K562 (cell line): ENCODE measurements around the gene STK26. TPM values are rescaled to one million over a fixed set of nuclear protein-coding genes. Genes with fewer than 3 reads are reported as not detected.
A peak's percentile ranks its signal among the peaks of the same experiment; 100 is the strongest.

Experiments
- ARNT ChIP-seq, 2 experiments: fragments of 450-650 bp; IDR thresholded peaks; 2 replicates each; pipeline ENCODE4 v1.6.1; 2016; ENCODE audit warnings: mild to moderate bottlenecking in 1 of 2
- ATF1 ChIP-seq, 2 experiments: fragments of 450-650 bp in 1 of 2; IDR thresholded peaks; 2 replicates each; pipeline ENCODE4 v1.6.1; 2016; ENCODE audit warnings: missing compliant biosample characterization in 1 of 2, missing genetic modification characterization in 1 of 2
- CEBPB ChIP-seq: fragments of 450-650 bp; IDR thresholded peaks from 2 replicates; pipeline ENCODE4 v1.6.1; 2016; ENCODE audit warnings: missing genetic modification characterization, missing compliant biosample characterization
- ELK3 ChIP-seq: fragments of 450-650 bp; formaldehyde crosslinking; IDR thresholded peaks from 2 replicates; pipeline ENCODE4 v1.4.0; 2020; ENCODE audit warnings: mild to moderate bottlenecking
- FOXJ3 ChIP-seq: sonication (generic); formaldehyde crosslinking; IDR thresholded peaks from 2 replicates; pipeline ENCODE4 v1.4.0; 2020; ENCODE audit warnings: mild to moderate bottlenecking, missing genetic modification reagents
- HEY1 ChIP-seq: fragments of 250-450 bp; sonication (Bioruptor Pico); IDR thresholded peaks from 2 replicates; pipeline ENCODE4 v1.5.0; 2020; ENCODE audit warnings: mild to moderate bottlenecking, moderate library complexity, borderline replicate concordance
- HNRNPL ChIP-seq: fragments of 200-400 bp; formaldehyde crosslinking; IDR thresholded peaks from 2 replicates; pipeline ENCODE4 v1.6.1; 2017; ENCODE audit warnings: low read depth, mild to moderate bottlenecking, low read length
- SOX6 ChIP-seq: fragments of 450-650 bp; IDR thresholded peaks from 2 replicates; pipeline ENCODE4 v1.6.1; 2014; ENCODE audit warnings: mild to moderate bottlenecking
- STAT5A ChIP-seq: IDR thresholded peaks from 2 replicates; pipeline ENCODE4 v1.6.1; 2012; ENCODE audit warnings: low read length, inconsistent platforms, borderline replicate concordance
- TRIM24 ChIP-seq, 2 experiments: fragments of 450-650 bp; IDR thresholded peaks; 2 replicates each; pipeline ENCODE4 v1.6.1; 2016
- ZNF274 ChIP-seq: IDR thresholded peaks from 2 replicates; pipeline ENCODE4 v1.6.1; 2011; ENCODE audit warnings: low read depth, mild to moderate bottlenecking, low read length, moderate library complexity, borderline replicate concordance
- polyA plus RNA-seq, 8 experiments: library from polyadenylated mRNA; depleted of rRNA in 4 of 8; stranded (reverse) in 5 of 8; unstranded in 3 of 8; fragments of >200 nt; fragmentation: Nextera tagmentation in 2 of 8; fragmentation: Illumina TruSeq in 1 of 8; extraction: Ambion mirVana in 2 of 8; extraction: Trizol in 1 of 8; gene quantifications; 2 replicates each; pipeline versions ENCODE4 v1.2.1 to v1.2.3, GENCODE V29; 2011 to 2014; ENCODE audit warnings: inconsistent platforms in 1 of 8, missing spikeins in 1 of 8
- total RNA-seq, 7 experiments: library from RNA; depleted of rRNA in 6 of 7; stranded (reverse); fragments of >200 nt in 6 of 7; fragmentation: Illumina TruSeq in 2 of 7; extraction: Trizol in 2 of 7; gene quantifications; 2 replicates each; pipeline versions ENCODE4 v1.2.1 to v1.2.3, GENCODE V29; 2011 to 2021; ENCODE audit warnings: low replicate concordance in 1 of 7
- TF ChIP-seq, protein P1 (sequence below): fragments of 450-650 bp; formaldehyde crosslinking; IDR thresholded peaks from 2 replicates; pipeline ENCODE4 v1.4.0; 2022; ENCODE audit warnings: missing genetic modification characterization
- TF ChIP-seq, protein P2 (sequence below), 2 experiments: fragments of 450-650 bp; IDR thresholded peaks; 2 replicates each; pipeline ENCODE4 v1.6.1; 2016; ENCODE audit warnings: mild to moderate bottlenecking in 2 of 2, borderline replicate concordance in 1 of 2, low read depth in 1 of 2, moderate library complexity in 1 of 2
- TF ChIP-seq, protein P3 (sequence below), 2 experiments: fragments of 450-650 bp; conservative IDR thresholded peaks; 2 replicates each; pipeline ENCODE4 v1.6.1; 2017; ENCODE audit warnings: mild to moderate bottlenecking in 2 of 2, moderate library complexity in 2 of 2

Gene STK26
- total and polyA plus RNA-seq, 9 of the 15 experiments (the other 6 are each of a cell fraction or from before 2014, with no cell fraction given): 28.1 to 72.9 (median 50.1) TPM

GRCh38 chrX:132046533-132046932 lies 23.4 kb downstream of the STK26 start (continued):
- TF ChIP-seq STAT5A (peak; percentile 35; the same call in 1 of the 2 replicates), HNRNPL (no peak), CEBPB (tag) (peak; percentile 78), ZNF274 (no peak), SOX6 (peak; percentile 72), FOXJ3 (CRISPR knock-in tag) (no peak), ATF1 (CRISPR knock-in tag; IDR thresholded peaks at IDR 0.05) (no peak), ATF1 (tag; IDR thresholded peaks at IDR 0.05) (peak; percentile 21; the same call in 1 of the 2 replicates), TRIM24 (IDR thresholded peaks at IDR 0.05) (peak; percentile 47 to 73; a peak in 2 of 4 replicates), HEY1 (CRISPR knock-in tag) (no peak), ELK3 (CRISPR knock-in tag) (no peak), ARNT (IDR thresholded peaks at IDR 0.05) (peak in 1 of 2 experiments; percentile 70; a peak in 1 of 4 replicates)
- TF ChIP-seq, protein P1, sequence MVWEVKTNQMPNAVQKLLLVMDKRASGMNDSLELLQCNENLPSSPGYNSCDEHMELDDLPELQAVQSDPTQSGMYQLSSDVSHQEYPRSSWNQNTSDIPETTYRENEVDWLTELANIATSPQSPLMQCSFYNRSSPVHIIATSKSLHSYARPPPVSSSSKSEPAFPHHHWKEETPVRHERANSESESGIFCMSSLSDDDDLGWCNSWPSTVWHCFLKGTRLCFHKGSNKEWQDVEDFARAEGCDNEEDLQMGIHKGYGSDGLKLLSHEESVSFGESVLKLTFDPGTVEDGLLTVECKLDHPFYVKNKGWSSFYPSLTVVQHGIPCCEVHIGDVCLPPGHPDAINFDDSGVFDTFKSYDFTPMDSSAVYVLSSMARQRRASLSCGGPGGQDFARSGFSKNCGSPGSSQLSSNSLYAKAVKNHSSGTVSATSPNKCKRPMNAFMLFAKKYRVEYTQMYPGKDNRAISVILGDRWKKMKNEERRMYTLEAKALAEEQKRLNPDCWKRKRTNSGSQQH (CRISPR knock-in tag): no peak
- TF ChIP-seq, protein P2, sequence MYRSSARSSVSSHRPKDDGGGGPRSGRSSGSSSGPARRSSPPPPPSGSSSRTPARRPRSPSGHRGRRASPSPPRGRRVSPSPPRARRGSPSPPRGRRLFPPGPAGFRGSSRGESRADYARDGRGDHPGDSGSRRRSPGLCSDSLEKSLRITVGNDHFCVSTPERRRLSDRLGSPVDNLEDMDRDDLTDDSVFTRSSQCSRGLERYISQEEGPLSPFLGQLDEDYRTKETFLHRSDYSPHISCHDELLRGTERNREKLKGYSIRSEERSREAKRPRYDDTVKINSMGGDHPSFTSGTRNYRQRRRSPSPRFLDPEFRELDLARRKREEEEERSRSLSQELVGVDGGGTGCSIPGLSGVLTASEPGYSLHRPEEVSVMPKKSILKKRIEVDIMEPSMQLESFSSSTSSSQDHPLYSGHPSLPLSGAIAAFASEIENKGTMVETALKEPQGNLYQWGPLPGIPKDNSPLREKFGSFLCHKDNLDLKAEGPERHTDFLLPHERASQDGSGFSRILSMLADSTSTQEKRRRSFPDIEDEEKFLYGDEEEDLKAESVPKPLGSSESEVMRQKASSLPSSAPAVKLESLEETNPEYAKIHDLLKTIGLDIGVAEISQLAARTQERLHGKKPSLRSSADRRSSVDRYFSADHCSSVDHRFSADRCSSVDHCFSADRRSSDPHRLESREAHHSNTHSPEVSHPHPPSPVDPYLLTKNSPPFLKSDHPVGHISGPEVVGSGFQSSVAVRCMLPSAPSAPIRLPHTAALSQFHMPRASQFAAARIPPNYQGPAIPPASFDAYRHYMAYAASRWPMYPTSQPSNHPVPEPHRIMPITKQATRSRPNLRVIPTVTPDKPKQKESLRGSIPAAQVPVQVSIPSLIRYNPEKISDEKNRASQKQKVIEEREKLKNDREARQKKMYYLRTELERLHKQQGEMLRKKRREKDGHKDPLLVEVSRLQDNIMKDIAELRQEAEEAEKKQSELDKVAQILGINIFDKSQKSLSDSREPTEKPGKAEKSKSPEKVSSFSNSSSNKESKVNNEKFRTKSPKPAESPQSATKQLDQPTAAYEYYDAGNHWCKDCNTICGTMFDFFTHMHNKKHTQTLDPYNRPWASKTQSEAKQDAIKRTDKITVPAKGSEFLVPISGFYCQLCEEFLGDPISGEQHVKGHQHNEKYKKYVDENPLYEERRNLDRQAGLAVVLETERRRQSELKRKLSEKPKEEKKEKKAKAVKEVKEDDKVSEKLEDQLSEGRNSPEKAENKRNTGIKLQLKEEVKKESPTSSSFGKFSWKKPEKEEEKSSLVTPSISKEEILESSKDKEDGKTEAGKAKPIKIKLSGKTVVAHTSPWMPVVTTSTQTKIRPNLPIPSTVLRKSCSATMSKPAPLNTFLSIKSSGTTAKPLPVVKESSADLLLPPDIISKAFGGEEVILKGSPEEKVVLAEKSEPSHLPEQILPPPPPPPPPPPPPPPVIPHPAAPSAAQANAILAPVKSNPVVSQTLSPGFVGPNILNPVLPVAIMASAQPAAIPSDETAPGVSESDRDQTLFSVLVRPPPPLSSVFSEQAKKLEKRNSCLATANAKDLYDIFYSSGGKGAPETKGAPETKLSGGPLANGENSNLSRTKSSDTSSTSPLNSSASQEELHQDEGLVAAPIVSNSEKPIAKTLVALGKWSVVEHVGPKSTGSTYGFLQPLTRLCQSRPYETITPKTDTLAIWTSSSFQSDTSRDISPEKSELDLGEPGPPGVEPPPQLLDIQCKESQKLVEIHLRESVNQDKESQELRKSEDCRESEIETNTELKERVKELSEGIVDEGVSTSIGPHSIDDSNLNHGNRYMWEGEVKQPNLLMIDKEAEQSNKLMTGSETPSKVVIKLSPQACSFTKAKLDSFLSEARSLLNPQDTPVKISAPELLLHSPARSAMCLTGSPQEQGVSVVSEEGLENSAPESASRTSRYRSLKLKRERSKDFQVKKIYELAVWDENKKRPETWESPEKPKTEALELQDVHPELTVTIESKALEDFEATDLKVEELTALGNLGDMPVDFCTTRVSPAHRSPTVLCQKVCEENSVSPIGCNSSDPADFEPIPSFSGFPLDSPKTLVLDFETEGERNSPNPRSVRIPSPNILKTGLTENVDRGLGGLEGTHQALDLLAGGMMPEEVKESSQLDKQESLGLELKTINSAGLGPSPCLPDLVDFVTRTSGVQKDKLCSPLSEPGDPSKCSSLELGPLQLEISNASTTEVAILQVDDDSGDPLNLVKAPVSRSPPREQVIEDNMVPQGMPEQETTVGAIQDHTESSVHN (IDR thresholded peaks at IDR 0.05; ENCODE audit: borderline replicate concordance in 1 of 2, low read depth in 1 of 2): peak in 1 of 2 experiments; percentile 38; a peak in 1 of 4 replicates
- TF ChIP-seq, protein P3, sequence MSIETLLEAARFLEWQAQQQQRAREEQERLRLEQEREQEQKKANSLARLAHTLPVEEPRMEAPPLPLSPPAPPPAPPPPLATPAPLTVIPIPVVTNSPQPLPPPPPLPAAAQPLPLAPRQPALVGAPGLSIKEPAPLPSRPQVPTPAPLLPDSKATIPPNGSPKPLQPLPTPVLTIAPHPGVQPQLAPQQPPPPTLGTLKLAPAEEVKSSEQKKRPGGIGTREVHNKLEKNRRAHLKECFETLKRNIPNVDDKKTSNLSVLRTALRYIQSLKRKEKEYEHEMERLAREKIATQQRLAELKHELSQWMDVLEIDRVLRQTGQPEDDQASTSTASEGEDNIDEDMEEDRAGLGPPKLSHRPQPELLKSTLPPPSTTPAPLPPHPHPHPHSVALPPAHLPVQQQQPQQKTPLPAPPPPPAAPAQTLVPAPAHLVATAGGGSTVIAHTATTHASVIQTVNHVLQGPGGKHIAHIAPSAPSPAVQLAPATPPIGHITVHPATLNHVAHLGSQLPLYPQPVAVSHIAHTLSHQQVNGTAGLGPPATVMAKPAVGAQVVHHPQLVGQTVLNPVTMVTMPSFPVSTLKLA (conservative IDR thresholded peaks at IDR 0.05): peak in 1 of 2 experiments; percentile 40; a peak in 1 of 4 replicates
